Measurements from ENCODE around the gene VSIR.

The VSIR gene

GRCh38 chr10:71773221-71773971 is at the start of gene VSIR:
Gene VSIR, minus strand, starts transcription at chr10:71773520. Its CDS starts 81 bp downstream, at chr10:71773439.
- DNase-seq: peak; percentile 14

- no peak for DNase-seq
These were observed 48.8 kb upstream of the VSIR start for GRCh38 chr10:71821909-71822763.

- no peak for DNase-seq
These were observed 47.6 kb upstream of the VSIR start for GRCh38 chr10:71820966-71821365.

GRCh38 chr10:71819985-71820384 is 46.7 kb upstream of the VSIR start:
- DNase-seq: no peak

GRCh38 chr10:71819441-71819861 is 46.1 kb upstream of the VSIR start:
- no peak for DNase-seq

GRCh38 chr10:71818674-71819260 is 45.4 kb upstream of the VSIR start:
- DNase-seq: no peak

- DNase-seq: no peak
These were observed 44.7 kb upstream of the VSIR start for GRCh38 chr10:71817831-71818655.

GRCh38 chr10:71816936-71817618 is 43.8 kb upstream of the VSIR start:
- DNase-seq: no peak

- no peak for DNase-seq
These were observed 43.1 kb upstream of the VSIR start for GRCh38 chr10:71816421-71816851.

- DNase-seq: no peak
These were observed 42.3 kb upstream of the VSIR start for GRCh38 chr10:71815515-71816130.

GRCh38 chr10:71814922-71815411 is 41.6 kb upstream of the VSIR start:
- no peak for DNase-seq

- no peak for DNase-seq
These were observed 39.7 kb upstream of the VSIR start for GRCh38 chr10:71812913-71813590.

- DNase-seq: peak; percentile 59
These were observed 38.9 kb upstream of the VSIR start for GRCh38 chr10:71812016-71812912.

- no peak for DNase-seq
These were observed 38.0 kb upstream of the VSIR start for GRCh38 chr10:71811351-71811750.

GRCh38 chr10:71810048-71810750 is 36.9 kb upstream of the VSIR start:
- DNase-seq: no peak

GRCh38 chr10:71809628-71810027 is 36.3 kb upstream of the VSIR start:
- DNase-seq: no peak

GRCh38 chr10:71807557-71808510 is 34.5 kb upstream of the VSIR start:
- DNase-seq: no peak
